ENCODE results near the gene DPP6. TPM values are rescaled to one million over a fixed set of nuclear protein-coding genes. Genes with fewer than 3 reads are reported as not detected.
"Not testable (repeated sequence)": the region's sequence is repeated elsewhere in the genome, so short reads cannot be mapped to it uniquely, and the experiment has no call there.

DPP6 gene
- total and polyA plus RNA-seq, 8 donors: 0.29 to 1.2 (median 0.57) TPM

GRCh38 chr7:154928136-154929005 is 876.2 kb downstream of the DPP6 start:
- intact Hi-C loops (cut with DNase I): loop anchor here in 1 of 2 donors (10.0 kb wide), 1 partner anchor 76 kb away; the partner anchor contains the start of gene PAXIP1
- no peaks in the 10 kb centered on the region for H3K36me3 ChIP-seq
- DNase-seq: peak in 2 of 4 donors; percentile 93 to 94
- TF ChIP-seq CTCF (IDR thresholded peaks at IDR 0.05): no peak
- H3K27ac ChIP-seq: peak overlapping the region; percentile 85 to 91
- H3K9me3 ChIP-seq: peaks cover 0 to 3% of the 10 kb centered on the region in 2 donors
- peak overlapping the region; percentile 61 to 64 for H3K4me3 ChIP-seq
- peaks cover 4 to 8% of the 10 kb centered on the region in 2 donors for H3K4me1 ChIP-seq
- no peaks in the 10 kb centered on the region for H3K27me3 ChIP-seq
- ATAC-seq: peak; percentile 90

- no peaks in the 10 kb centered on the region for H3K27me3 ChIP-seq
- H3K9me3 ChIP-seq: peaks cover 0 to 10% of the 10 kb centered on the region in 2 donors
- TF ChIP-seq CTCF (IDR thresholded peaks at IDR 0.05): no peak
- intact Hi-C loops (cut with DNase I): loop anchor here in 1 of 2 donors (10.0 kb wide), 1 partner anchor 76 kb away; the partner anchor contains the start of gene PAXIP1
- peak overlapping the region; percentile 61 to 64 for H3K4me3 ChIP-seq
- H3K27ac ChIP-seq: peak overlapping the region; percentile 85 to 91
- H3K4me1 ChIP-seq: peaks cover 4 to 8% of the 10 kb centered on the region in 2 donors
- DNase-seq: no peak
- ATAC-seq: peak; percentile 56
- peaks cover 0 to under 1% of the 10 kb centered on the region in 2 donors for H3K36me3 ChIP-seq
Measured at GRCh38 chr7:154929006-154929726, 877.0 kb downstream of the DPP6 start.

GRCh38 chr7:154931906-154932305 is 879.7 kb downstream of the DPP6 start:
- Histone ChIP-seq H3K4me3 (no peak overlapping the region), H3K36me3 (peaks cover 0 to 6% of the 10 kb centered on the region in 2 donors), H3K27ac (no peak overlapping the region), H3K4me1 (peaks cover 4 to 8% of the 10 kb centered on the region in 2 donors), H3K27me3 (no peaks in the 10 kb centered on the region), H3K9me3 (peaks cover 0 to 19% of the 10 kb centered on the region in 2 donors)
- DNase-seq (no peak), ATAC-seq (no peak)
- no peak for TF ChIP-seq CTCF (IDR thresholded peaks at IDR 0.05)
- intact Hi-C loops (cut with DNase I): no loop called here

GRCh38 chr7:154934353-154934952 is 882.3 kb downstream of the DPP6 start:
- ATAC-seq; H3K4me1 ChIP-seq; H3K4me3 ChIP-seq; H3K27ac ChIP-seq; H3K36me3 ChIP-seq; intact Hi-C loops (cut with DNase I); DNase-seq; H3K27me3 ChIP-seq: not testable (repeated sequence)
- peaks cover 0 to 19% of the 10 kb centered on the region in 2 donors for H3K9me3 ChIP-seq

GRCh38 chr7:154937837-154938236 is 885.6 kb downstream of the DPP6 start:
- Histone ChIP-seq H3K36me3 (peaks cover 0 to 6% of the 10 kb centered on the region in 2 donors), H3K4me1 (peaks cover 0 to 3% of the 10 kb centered on the region in 2 donors), H3K4me3 (no peak overlapping the region), H3K27me3 (no peaks in the 10 kb centered on the region), H3K27ac (no peak overlapping the region), H3K9me3 (peaks cover 0 to 19% of the 10 kb centered on the region in 2 donors)
- no peak for ATAC-seq
- DNase-seq: no peak
- no peak for TF ChIP-seq CTCF (IDR thresholded peaks at IDR 0.05)
- intact Hi-C loops (cut with DNase I): no loop called here

Measured in left lung (tissue), 10 donors.